ENCODE results near the gene LGALSL. TPM values are rescaled to one million over a fixed set of nuclear protein-coding genes. Genes with fewer than 3 reads are reported as not detected.
"Not testable (repeated sequence)": the region's sequence is repeated elsewhere in the genome, so short reads cannot be mapped to it uniquely, and the experiment has no call there.

LGALSL gene
- total RNA-seq, 2 donors from 2014 or later = 26.4 to 34.8 TPM

DNA sequence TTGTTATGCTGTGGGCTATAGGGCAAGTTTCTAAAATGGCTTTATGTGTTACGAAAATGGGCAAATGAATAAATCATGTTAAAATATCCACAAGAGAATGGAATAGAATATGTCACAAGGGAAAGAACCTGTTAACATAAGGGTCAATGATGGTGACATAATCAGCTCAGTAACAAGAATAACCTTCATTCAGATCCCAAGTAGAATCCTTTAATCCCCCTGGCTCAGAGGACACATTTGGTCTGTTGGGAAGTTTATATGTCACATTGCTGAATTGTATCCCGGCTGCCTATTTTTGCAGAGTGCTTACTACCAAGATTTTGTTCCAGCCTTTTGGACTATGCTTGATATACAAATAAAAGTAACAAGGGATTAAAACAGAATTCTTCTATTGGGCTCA lies 13.1 kb upstream of the LGALSL start:
- intact Hi-C loops (cut with DNase I) = no loop called here
- Histone ChIP-seq H3K4me3 (no peak overlapping the region), H3K9ac (ENCODE audit: low read depth in 2 of 2, low read length in 2 of 2) (no peak overlapping the region), H3K36me3 (no peaks in the 10 kb centered on the region), H3K9me3 (no peaks in the 10 kb centered on the region), H3K4me1 (no peaks in the 10 kb centered on the region), H3K27me3 (no peaks in the 10 kb centered on the region), H3K27ac (no peak overlapping the region)
- no peak for DNase-seq
- TF ChIP-seq, protein P1, sequence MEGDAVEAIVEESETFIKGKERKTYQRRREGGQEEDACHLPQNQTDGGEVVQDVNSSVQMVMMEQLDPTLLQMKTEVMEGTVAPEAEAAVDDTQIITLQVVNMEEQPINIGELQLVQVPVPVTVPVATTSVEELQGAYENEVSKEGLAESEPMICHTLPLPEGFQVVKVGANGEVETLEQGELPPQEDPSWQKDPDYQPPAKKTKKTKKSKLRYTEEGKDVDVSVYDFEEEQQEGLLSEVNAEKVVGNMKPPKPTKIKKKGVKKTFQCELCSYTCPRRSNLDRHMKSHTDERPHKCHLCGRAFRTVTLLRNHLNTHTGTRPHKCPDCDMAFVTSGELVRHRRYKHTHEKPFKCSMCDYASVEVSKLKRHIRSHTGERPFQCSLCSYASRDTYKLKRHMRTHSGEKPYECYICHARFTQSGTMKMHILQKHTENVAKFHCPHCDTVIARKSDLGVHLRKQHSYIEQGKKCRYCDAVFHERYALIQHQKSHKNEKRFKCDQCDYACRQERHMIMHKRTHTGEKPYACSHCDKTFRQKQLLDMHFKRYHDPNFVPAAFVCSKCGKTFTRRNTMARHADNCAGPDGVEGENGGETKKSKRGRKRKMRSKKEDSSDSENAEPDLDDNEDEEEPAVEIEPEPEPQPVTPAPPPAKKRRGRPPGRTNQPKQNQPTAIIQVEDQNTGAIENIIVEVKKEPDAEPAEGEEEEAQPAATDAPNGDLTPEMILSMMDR (IDR thresholded peaks at IDR 0.05) = no peak

DNA sequence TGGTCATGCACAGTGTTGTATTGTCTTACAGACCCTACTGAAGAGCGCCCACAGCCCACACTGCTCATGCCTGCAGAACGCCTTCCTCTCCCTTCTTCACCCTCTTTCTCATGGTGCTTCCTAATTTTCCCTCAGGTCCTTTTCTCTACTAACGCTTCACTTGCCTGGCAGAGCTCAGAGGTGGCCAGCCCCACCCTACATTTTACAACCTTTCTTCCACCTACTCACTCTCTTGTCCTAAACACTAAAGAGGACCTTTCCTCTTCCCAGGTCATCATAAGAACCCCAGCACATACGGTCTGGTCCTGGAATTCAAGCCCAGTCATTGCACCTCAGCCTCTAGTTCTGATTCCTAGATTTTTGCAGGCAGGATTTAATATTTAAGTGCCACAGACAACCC lies 11.7 kb upstream of the LGALSL start:
- no peaks in the 10 kb centered on the region for H3K36me3 ChIP-seq
- no peaks in the 10 kb centered on the region for H3K27me3 ChIP-seq
- no peaks in the 10 kb centered on the region for H3K4me1 ChIP-seq
- no peak for DNase-seq
- no peak overlapping the region for H3K4me3 ChIP-seq
- H3K9ac ChIP-seq (ENCODE audit: low read depth in 2 of 2, low read length in 2 of 2) = no peak overlapping the region
- intact Hi-C loops (cut with DNase I) = no loop called here
- TF ChIP-seq, protein P1 (IDR thresholded peaks at IDR 0.05) = no peak
- no peak overlapping the region for H3K27ac ChIP-seq
- no peaks in the 10 kb centered on the region for H3K9me3 ChIP-seq

DNA sequence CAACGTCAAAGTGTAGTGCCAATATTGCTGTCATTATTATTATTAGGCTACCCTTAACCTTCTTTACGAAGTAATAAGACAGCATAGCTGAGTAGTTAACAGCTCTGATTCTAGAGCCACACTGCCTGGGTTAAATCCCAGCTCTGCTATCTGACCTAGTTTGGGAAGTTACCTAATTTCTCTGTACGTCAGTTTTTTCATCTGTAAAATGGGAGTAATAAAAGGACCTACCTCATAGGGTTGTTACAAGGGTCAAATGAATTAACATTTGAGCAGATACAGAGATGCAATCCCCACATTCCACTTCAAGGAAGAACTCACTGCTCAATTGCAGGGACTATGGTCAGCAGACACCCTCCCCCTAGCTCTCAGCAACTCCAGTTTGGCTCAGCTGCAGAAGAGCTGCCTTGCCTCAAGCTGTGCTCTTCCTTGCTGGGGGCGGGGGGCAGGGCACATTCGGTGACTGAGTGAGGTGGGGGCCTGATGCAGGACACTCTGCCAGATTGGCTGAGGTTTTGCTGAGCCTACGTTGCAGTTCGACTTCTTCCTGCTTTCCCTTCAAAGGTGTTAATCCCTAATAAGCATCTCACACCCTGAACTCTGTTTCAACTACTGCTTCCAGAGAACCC lies 11.0 kb upstream of the LGALSL start:
- no peak for DNase-seq
- Histone ChIP-seq H3K9me3 (no peaks in the 10 kb centered on the region), H3K36me3 (no peaks in the 10 kb centered on the region), H3K4me1 (no peaks in the 10 kb centered on the region), H3K27ac (no peak overlapping the region), H3K9ac (ENCODE audit: low read depth in 2 of 2, low read length in 2 of 2) (no peak overlapping the region), H3K4me3 (no peak overlapping the region), H3K27me3 (no peaks in the 10 kb centered on the region)
- TF ChIP-seq, protein P1 (IDR thresholded peaks at IDR 0.05) = no peak
- intact Hi-C loops (cut with DNase I) = no loop called here

DNA sequence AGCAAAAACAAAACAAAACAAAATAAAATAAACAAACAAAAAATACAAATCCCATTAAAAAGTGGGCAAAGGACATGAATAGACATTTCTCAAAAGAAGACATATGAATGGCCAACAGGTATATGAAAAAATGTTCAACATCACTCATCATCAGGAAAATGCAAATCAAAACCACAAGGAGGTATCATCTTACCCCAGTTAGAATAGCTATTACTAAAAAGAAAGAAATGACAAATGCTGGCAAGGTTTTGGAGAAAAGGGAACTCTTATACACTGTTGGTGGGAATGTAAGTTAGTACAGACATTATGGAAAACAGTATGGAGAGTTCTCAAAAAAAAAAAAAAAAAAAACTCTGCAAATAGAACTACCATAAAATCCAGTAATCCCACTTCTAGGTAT lies 8.0 kb upstream of the LGALSL start:
- intact Hi-C loops (cut with DNase I); H3K9me3 ChIP-seq; H3K9ac ChIP-seq (ENCODE audit: low read depth in 2 of 2, low read length in 2 of 2); H3K27ac ChIP-seq; H3K4me1 ChIP-seq; DNase-seq; H3K4me3 ChIP-seq; H3K36me3 ChIP-seq; H3K27me3 ChIP-seq: not testable (repeated sequence)

DNA sequence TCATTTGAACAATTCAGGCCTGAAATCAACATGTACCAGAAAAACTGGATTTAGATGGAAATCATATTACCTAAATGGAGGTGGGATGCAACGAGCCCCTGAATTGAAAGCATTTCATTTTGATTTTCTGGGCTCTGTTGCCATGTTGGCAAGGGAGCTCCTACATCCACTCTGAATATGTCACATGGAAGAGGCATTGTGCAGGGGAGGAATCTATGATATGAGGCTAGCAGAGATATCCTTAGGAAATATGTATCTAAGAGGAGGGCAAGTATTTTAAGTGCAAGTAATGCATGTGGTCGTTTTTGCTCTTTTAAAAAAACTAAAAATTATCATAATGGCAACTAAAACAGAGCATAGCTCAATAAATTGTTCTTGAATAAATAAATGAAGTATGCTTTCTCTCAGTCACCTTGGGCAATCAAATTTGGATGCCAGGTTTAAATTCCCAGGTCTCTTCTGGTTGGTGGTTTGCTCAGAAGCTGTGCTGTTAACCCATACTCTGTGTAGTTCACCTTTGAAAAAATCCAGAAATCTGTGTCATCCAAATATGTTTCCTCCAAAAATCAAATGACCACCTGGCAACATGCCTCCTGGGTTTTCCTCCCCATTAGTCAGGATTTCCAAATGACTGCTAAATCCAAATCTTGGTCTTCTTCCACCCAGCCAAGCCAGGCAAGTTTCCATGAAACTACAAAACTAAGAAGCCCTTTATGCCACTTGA lies 6.5 kb upstream of the LGALSL start:
- Histone ChIP-seq H3K36me3 (no peaks in the 10 kb centered on the region), H3K27ac (no peak overlapping the region), H3K4me1 (no peaks in the 10 kb centered on the region), H3K9ac (ENCODE audit: low read depth in 2 of 2, low read length in 2 of 2) (no peak overlapping the region), H3K27me3 (no peaks in the 10 kb centered on the region), H3K4me3 (no peak overlapping the region), H3K9me3 (no peaks in the 10 kb centered on the region)
- intact Hi-C loops (cut with DNase I) = no loop called here
- DNase-seq = no peak
- TF ChIP-seq, protein P1 (IDR thresholded peaks at IDR 0.05) = no peak

DNA sequence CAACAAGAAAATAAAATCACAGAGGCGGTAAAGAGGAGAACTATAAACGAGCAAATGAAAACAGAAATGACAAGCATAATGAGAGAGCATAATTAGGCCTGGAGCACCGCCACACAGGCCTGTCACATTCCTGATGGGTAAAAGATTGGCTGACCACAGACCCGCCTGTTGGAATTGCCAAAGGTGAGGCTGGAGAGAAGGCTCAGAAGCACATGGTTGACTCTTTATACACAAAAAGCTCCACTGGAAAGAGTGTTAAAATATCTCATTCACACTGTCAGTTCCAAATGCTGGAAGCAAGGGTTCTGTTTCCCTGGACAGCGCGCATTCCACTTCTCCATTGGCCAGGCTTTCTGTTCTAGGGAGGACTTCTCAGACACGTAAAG lies 5.9 kb upstream of the LGALSL start:
- Histone ChIP-seq H3K27me3 (no peaks in the 10 kb centered on the region), H3K9me3 (no peaks in the 10 kb centered on the region), H3K4me1 (no peaks in the 10 kb centered on the region), H3K27ac (no peak overlapping the region), H3K4me3 (no peak overlapping the region), H3K36me3 (no peaks in the 10 kb centered on the region), H3K9ac (ENCODE audit: low read depth in 2 of 2, low read length in 2 of 2) (no peak overlapping the region)
- TF ChIP-seq, protein P1 (IDR thresholded peaks at IDR 0.05) = no peak
- no peak for DNase-seq
- intact Hi-C loops (cut with DNase I) = no loop called here

Data from colonic mucosa (tissue), 4 donors.